Fibroblast of lung (primary cell): ENCODE results near the gene ARL6IP5. TPM values are rescaled to one million over a fixed set of nuclear protein-coding genes. Genes with fewer than 3 reads are reported as not detected.

ENCODE experiments used
- DNase-seq, 2 donors: peaks; one replicate each; pipeline versions ENCODE4 v3.0.0 to v3.0.0-alpha.2; 2010; ENCODE audit warnings: low read depth in 2 of 2
- H2AFZ ChIP-seq: 2 replicates; pipeline ENCODE4 v1.5.1; 2012; ENCODE audit warnings: low read length, control low read depth, inconsistent platforms
- H3K27ac ChIP-seq: 2 replicates; pipeline ENCODE4 v1.5.1; 2011; ENCODE audit warnings: low read length, control low read depth; ENCODE audit not compliant: insufficient read depth
- H3K27me3 ChIP-seq: 2 replicates; pipeline ENCODE4 v1.5.1; 2011; ENCODE audit warnings: mild to moderate bottlenecking, low read length; ENCODE audit not compliant: control insufficient read depth, insufficient read depth
- H3K36me3 ChIP-seq: 2 replicates; pipeline ENCODE4 v1.5.1; 2011; ENCODE audit warnings: low read length; ENCODE audit not compliant: control insufficient read depth, insufficient read depth
- H3K4me1 ChIP-seq: 2 replicates; pipeline ENCODE4 v1.5.1; 2011; ENCODE audit warnings: low read length; ENCODE audit not compliant: control insufficient read depth, insufficient read depth; ENCODE audit errors: extremely low read depth
- H3K4me2 ChIP-seq: 2 replicates; pipeline ENCODE4 v1.5.1; 2011; ENCODE audit warnings: low read length, control low read depth; ENCODE audit not compliant: insufficient read depth; ENCODE audit errors: extremely low read depth
- H3K4me3 ChIP-seq, 4 experiments: fragments of 200-600 bp in 1 of 4; sonication (generic) in 1 of 4; replicated peaks in 1 of 4; 2 replicates each; pipeline ENCODE4 v1.5.1; 2011 to 2016; ENCODE audit warnings: low read length in 4 of 4, low read depth in 3 of 4, mild to moderate bottlenecking in 3 of 4, control low read depth in 2 of 4, inconsistent platforms in 1 of 4, mixed read lengths in 1 of 4; ENCODE audit not compliant: insufficient read depth in 1 of 4; ENCODE audit errors: control extremely low read depth in 1 of 4
- H3K79me2 ChIP-seq: 2 replicates; pipeline ENCODE4 v1.5.1; 2012; ENCODE audit warnings: mild to moderate bottlenecking, low read length, inconsistent platforms; ENCODE audit not compliant: control insufficient read depth, insufficient read depth
- H3K9ac ChIP-seq: 2 replicates; pipeline ENCODE4 v1.5.1; 2011; ENCODE audit warnings: mild to moderate bottlenecking, low read length, control low read depth; ENCODE audit not compliant: insufficient read depth
- H3K9me3 ChIP-seq: 2 replicates; pipeline ENCODE4 v1.5.1; 2012; ENCODE audit warnings: low read depth, low read length; ENCODE audit not compliant: control insufficient read depth, insufficient read depth
- H4K20me1 ChIP-seq: 2 replicates; pipeline ENCODE4 v1.5.1; 2011; ENCODE audit warnings: low read length; ENCODE audit not compliant: control insufficient read depth, insufficient read depth; ENCODE audit errors: extremely low read depth
- EZH2 ChIP-seq: IDR thresholded peaks from 2 replicates; pipeline ENCODE4 v1.5.1; 2012; ENCODE audit warnings: low read length, control low read depth, mild to moderate bottlenecking; ENCODE audit errors: missing control alignments
- polyA plus RNA-seq, 2 donors: library from polyadenylated mRNA; depleted of rRNA in 1 of 2; stranded (reverse) in 1 of 2; unstranded in 1 of 2; fragments of >200 nt; gene quantifications; 2 replicates each; pipeline ENCODE4 v1.2.1, GENCODE V29; 2011 to 2012; ENCODE audit warnings: missing spikeins in 1 of 2
- total RNA-seq: library from RNA; depleted of rRNA; stranded (reverse); fragments of >200 nt; gene quantifications from 2 replicates; pipeline ENCODE4 v1.2.1, GENCODE V29; 2014
- TF ChIP-seq, protein P1 (sequence below), 2 donors: IDR thresholded peaks in 1 of 2; conservative IDR thresholded peaks in 1 of 2; 1 replicate in 1 of 2; 2 replicates in 1 of 2; pipeline ENCODE4 v1.5.1; 2011 to 2012; ENCODE audit warnings: low read length in 2 of 2, control low read depth in 1 of 2, inconsistent platforms in 1 of 2, low read depth in 1 of 2, mild to moderate bottlenecking in 1 of 2

ARL6IP5 gene
- total and polyA plus RNA-seq, 2 donors (not counting 1 experiment from before 2014, with no cell fraction given): 209 to 253 TPM

DNA sequence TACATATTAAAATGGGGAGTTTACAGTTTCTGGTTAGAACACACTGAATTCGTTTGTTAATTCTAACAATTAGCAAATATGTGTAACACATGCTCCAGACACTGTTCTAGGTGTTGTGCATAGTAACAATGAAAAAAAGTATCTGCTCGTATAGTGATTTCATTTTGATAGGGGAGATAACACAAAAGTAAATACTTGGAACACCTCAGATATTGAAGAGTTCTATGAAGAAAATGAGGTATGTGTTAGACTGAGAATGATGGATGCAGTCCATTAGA lies 25.9 kb upstream of the ARL6IP5 start:
- Histone ChIP-seq H3K9ac (no peak overlapping the region), H3K27ac (no peak overlapping the region), H3K36me3 (peaks cover 5% of the 10 kb centered on the region), H4K20me1 (no peaks in the 10 kb centered on the region), H3K4me3 (no peak overlapping the region), H3K4me2 (no peak overlapping the region), H3K27me3 (no peaks in the 10 kb centered on the region), H3K4me1 (no peaks in the 10 kb centered on the region), H2AFZ (no peak overlapping the region), H3K79me2 (no peaks in the 10 kb centered on the region), H3K9me3 (no peaks in the 10 kb centered on the region)
- no peak for DNase-seq
- TF ChIP-seq EZH2: no peak
- TF ChIP-seq, protein P1, sequence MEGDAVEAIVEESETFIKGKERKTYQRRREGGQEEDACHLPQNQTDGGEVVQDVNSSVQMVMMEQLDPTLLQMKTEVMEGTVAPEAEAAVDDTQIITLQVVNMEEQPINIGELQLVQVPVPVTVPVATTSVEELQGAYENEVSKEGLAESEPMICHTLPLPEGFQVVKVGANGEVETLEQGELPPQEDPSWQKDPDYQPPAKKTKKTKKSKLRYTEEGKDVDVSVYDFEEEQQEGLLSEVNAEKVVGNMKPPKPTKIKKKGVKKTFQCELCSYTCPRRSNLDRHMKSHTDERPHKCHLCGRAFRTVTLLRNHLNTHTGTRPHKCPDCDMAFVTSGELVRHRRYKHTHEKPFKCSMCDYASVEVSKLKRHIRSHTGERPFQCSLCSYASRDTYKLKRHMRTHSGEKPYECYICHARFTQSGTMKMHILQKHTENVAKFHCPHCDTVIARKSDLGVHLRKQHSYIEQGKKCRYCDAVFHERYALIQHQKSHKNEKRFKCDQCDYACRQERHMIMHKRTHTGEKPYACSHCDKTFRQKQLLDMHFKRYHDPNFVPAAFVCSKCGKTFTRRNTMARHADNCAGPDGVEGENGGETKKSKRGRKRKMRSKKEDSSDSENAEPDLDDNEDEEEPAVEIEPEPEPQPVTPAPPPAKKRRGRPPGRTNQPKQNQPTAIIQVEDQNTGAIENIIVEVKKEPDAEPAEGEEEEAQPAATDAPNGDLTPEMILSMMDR (conservative IDR thresholded peaks at IDR 0.05 in 1 of 2, IDR thresholded peaks at IDR 0.05 in 1 of 2; ENCODE audit: low read depth in 1 of 2, low read length in 2 of 2): no peak

DNA sequence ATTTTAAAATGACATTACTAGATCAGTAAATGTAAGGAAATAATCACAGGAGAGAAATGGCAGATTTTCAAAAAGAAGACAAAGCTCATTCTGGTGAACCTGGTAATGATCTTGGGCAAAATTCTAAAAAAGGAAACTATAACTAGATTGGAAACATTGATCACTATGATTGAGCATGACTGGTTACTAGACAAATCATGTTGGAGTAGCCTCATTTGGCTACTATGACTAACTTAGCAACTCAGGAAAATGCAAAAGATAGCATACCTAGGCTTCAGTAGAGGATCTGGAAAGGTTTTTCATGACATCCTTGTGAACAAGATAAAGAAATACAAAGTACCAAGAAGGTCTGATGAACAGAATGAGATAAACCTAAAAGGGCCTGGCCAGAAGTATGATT lies 25.0 kb upstream of the ARL6IP5 start:
- Histone ChIP-seq H3K79me2 (no peaks in the 10 kb centered on the region), H2AFZ (no peak overlapping the region), H4K20me1 (no peaks in the 10 kb centered on the region), H3K27ac (no peak overlapping the region), H3K4me1 (no peaks in the 10 kb centered on the region), H3K36me3 (peaks cover 5% of the 10 kb centered on the region), H3K9me3 (no peaks in the 10 kb centered on the region), H3K9ac (no peak overlapping the region), H3K4me2 (no peak overlapping the region), H3K27me3 (no peaks in the 10 kb centered on the region), H3K4me3 (no peak overlapping the region)
- TF ChIP-seq, protein P1 (conservative IDR thresholded peaks at IDR 0.05 in 1 of 2, IDR thresholded peaks at IDR 0.05 in 1 of 2; ENCODE audit: low read depth in 1 of 2, low read length in 2 of 2): no peak
- TF ChIP-seq EZH2: no peak
- DNase-seq: no peak

DNA sequence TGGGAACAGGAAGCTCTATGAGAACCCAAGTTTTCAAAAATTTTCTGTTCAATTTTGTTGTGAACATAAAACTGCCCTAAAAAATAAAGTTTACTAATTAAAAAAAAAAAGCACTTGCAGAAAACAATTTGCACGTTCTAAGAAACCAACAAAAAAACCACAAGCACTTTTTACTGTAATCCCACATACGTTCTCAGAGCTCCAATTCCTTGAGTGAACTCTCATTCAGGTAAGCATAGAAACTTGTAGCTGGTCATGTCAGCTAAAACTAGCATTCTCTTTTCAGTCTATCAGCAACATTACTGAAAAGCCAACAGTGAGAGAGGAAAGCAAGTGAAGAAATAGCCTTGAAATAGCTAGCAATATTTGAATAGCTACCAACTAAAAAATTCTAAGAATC lies 21.1 kb upstream of the ARL6IP5 start:
- Histone ChIP-seq H3K4me2 (no peak overlapping the region), H3K4me1 (no peaks in the 10 kb centered on the region), H3K4me3 (no peak overlapping the region), H3K27ac (no peak overlapping the region), H3K79me2 (no peaks in the 10 kb centered on the region), H3K36me3 (peaks cover 5% of the 10 kb centered on the region), H3K9ac (no peak overlapping the region), H2AFZ (no peak overlapping the region), H4K20me1 (no peaks in the 10 kb centered on the region), H3K9me3 (no peaks in the 10 kb centered on the region), H3K27me3 (no peaks in the 10 kb centered on the region)
- TF ChIP-seq, protein P1 (conservative IDR thresholded peaks at IDR 0.05 in 1 of 2, IDR thresholded peaks at IDR 0.05 in 1 of 2; ENCODE audit: low read depth in 1 of 2, low read length in 2 of 2): no peak
- no peak for TF ChIP-seq EZH2
- DNase-seq: no peak
